CD4-positive, CD25-positive, alpha-beta regulatory T cell (primary cell): Measurements from ENCODE around the gene AIM2. TPM values are rescaled to one million over a fixed set of nuclear protein-coding genes. Genes with fewer than 3 reads are reported as not detected.
"Not testable (repeated sequence)": the region's sequence is repeated elsewhere in the genome, so short reads cannot be mapped to it uniquely, and the experiment has no call there.

ENCODE experiments used
- ATAC-seq, 2 donors: fragments of 150-1000 bp; cut with Tn5 transposase; one replicate each; pipeline ENCODE4 v1.10.0; 2021; ENCODE audit warnings: low read depth in 2 of 2, moderate number of reproducible peaks in 2 of 2, moderate library complexity in 1 of 2
- DNase-seq, 3 donors: peaks; one replicate each; pipeline versions ENCODE4 v3.0.0 to v3.0.0-alpha.2; 2012 to 2022; ENCODE audit warnings: mixed read lengths in 1 of 3
- H3K27ac ChIP-seq: one replicate; pipeline ENCODE4 v1.7.0; 2013; ENCODE audit warnings: mild to moderate bottlenecking, low read length; ENCODE audit not compliant: insufficient read depth, poor library complexity, severe bottlenecking
- H3K27me3 ChIP-seq: one replicate; pipeline ENCODE4 v1.7.0; 2013; ENCODE audit warnings: low read length; ENCODE audit not compliant: control insufficient read depth, insufficient read depth
- H3K36me3 ChIP-seq: one replicate; pipeline ENCODE4 v1.7.0; 2013; ENCODE audit warnings: mild to moderate bottlenecking, low read length, moderate library complexity; ENCODE audit not compliant: control insufficient read depth, insufficient read depth
- H3K4me1 ChIP-seq: 2 replicates; pipeline ENCODE4 v1.7.0; 2013; ENCODE audit warnings: mild to moderate bottlenecking, low read length; ENCODE audit not compliant: insufficient read depth, control insufficient read depth, poor library complexity, severe bottlenecking
- H3K4me3 ChIP-seq: one replicate; pipeline ENCODE4 v1.7.0; 2013; ENCODE audit warnings: low read depth, mild to moderate bottlenecking, low read length, moderate library complexity
- H3K9me3 ChIP-seq, 2 experiments: 1 replicate in 1 of 2; 2 replicates in 1 of 2; pipeline ENCODE4 v1.7.0; 2013; ENCODE audit warnings: low read length in 2 of 2, mild to moderate bottlenecking in 1 of 2, moderate library complexity in 1 of 2; ENCODE audit not compliant: control insufficient read depth in 2 of 2
- H3K27ac Mint-ChIP-seq, 3 donors: one replicate each; pipeline ENCODE4 v1.8.0; 2020 to 2022; ENCODE audit warnings: mild to moderate bottlenecking in 3 of 3, mixed read lengths in 3 of 3, moderate library complexity in 2 of 3
- H3K27me3 Mint-ChIP-seq: one replicate; pipeline ENCODE4 v1.8.0; 2022; ENCODE audit warnings: mild to moderate bottlenecking, mixed read lengths
- H3K36me3 Mint-ChIP-seq: one replicate; pipeline ENCODE4 v1.8.0; 2020; ENCODE audit warnings: mixed read lengths
- H3K4me1 Mint-ChIP-seq, 4 donors: one replicate each; pipeline ENCODE4 v1.8.0; 2020 to 2022; ENCODE audit warnings: mixed read lengths in 4 of 4, mild to moderate bottlenecking in 1 of 4
- H3K4me3 Mint-ChIP-seq, 4 donors: one replicate each; pipeline ENCODE4 v1.8.0; 2020 to 2022; ENCODE audit warnings: mild to moderate bottlenecking in 4 of 4, mixed read lengths in 4 of 4, moderate library complexity in 3 of 4
- H3K9me3 Mint-ChIP-seq, 7 donors: one replicate each; pipeline ENCODE4 v1.8.0; 2020 to 2022; ENCODE audit warnings: mixed read lengths in 7 of 7, mild to moderate bottlenecking in 3 of 7, moderate library complexity in 2 of 7
- polyA plus RNA-seq, 4 donors: library from polyadenylated mRNA; unstranded; fragments of 300-500 nt; fragmentation: Illumina TruSeq; gene quantifications; one replicate each; pipeline ENCODE4 v1.2.3, GENCODE V29; 2021
- total RNA-seq: library from RNA; stranded (reverse); gene quantifications from one replicate; pipeline ENCODE4 v1.2.3, GENCODE V29; 2022

Gene AIM2
- total and polyA plus RNA-seq, 5 donors from 2014 or later = 6.2 to 13.5 (median 7.4) TPM

DNA sequence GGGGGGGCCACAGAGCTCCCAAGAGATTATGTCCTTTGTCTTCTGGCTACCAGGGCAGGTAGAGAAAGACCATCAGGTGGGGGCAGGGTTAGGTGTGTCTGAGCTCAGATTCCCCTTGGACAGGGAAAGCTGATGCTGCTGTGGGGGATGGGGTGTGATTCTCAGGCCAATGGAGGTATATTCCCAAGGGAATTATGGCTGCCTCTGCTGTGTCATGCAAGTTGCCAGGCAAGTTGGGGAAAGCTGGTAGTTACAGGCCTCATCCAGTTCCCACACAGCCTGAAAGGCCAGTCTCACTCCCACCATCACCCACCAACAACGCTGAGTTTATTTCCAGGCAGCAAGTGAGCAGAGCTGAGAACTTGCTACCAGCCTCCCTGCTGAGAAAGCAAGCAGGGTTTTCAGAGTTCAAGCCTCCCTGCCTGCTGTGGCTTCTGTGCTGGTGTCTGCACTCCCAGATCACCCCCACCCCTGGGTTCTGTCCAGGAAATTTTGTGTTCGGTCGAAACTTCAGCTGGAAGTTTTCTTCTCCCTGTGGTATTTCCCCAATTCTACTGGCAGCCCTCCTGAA lies 45.6 kb downstream of the AIM2 start:
- peaks cover 91% of the 10 kb centered on the region for H3K36me3 ChIP-seq
- no peak overlapping the region for H3K4me3 ChIP-seq
- Mint-ChIP-seq H3K4me3 (peak overlapping the region in 1 of 4 donors; percentile 33), H3K9me3 (peaks cover 0 to 10% (median 0%) of the 10 kb centered on the region in 7 donors), H3K27ac (peak overlapping the region in 2 of 3 donors; percentile 70 to 82), H3K36me3 (peaks cover 86% of the 10 kb centered on the region), H3K4me1 (peaks cover 40 to 77% (median 61%) of the 10 kb centered on the region in 4 donors), H3K27me3 (no peaks in the 10 kb centered on the region)
- DNase-seq (no peak), ATAC-seq (no peak)
- no peak overlapping the region for H3K27ac ChIP-seq
- no peaks in the 10 kb centered on the region for H3K27me3 ChIP-seq
- peaks cover 0 to 1% of the 10 kb centered on the region in 2 experiments for H3K9me3 ChIP-seq
- peaks cover 22% of the 10 kb centered on the region for H3K4me1 ChIP-seq

DNA sequence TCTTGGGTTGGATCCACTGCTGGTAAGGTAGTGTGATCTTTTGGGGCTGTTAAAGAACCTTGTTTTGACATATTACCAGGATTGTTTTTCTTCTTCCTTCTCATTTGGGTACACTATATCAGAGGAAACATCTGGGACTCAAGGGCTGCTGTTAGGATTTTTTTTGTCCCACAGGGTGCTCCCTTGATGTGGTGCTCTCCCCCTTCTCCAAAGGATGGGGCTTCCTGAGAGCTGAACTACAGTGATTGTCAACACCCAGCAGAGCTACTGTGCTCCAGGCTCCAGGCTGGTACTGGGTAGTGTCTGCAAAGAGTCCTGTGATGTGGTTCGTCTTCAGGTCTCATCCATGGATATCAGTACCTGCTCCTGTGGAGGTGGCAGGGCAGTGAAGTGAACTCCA lies 46.3 kb downstream of the AIM2 start:
- Histone ChIP-seq H3K9me3 (peaks cover 0 to 1% of the 10 kb centered on the region in 2 experiments), H3K27ac (no peak overlapping the region), H3K27me3 (no peaks in the 10 kb centered on the region), H3K36me3 (peaks cover 90% of the 10 kb centered on the region), H3K4me1 (peaks cover 24% of the 10 kb centered on the region), H3K4me3 (no peak overlapping the region)
- H3K27ac Mint-ChIP-seq = peak overlapping the region; percentile 55 to 82 (median 76)
- peaks cover 84% of the 10 kb centered on the region for H3K36me3 Mint-ChIP-seq
- peak overlapping the region in 3 of 4 donors; percentile 15 to 66 (median 51) for H3K4me3 Mint-ChIP-seq
- H3K27me3 Mint-ChIP-seq = no peaks in the 10 kb centered on the region
- H3K4me1 Mint-ChIP-seq = peaks cover 39 to 78% (median 61%) of the 10 kb centered on the region in 4 donors
- peaks cover 0 to 10% (median 0%) of the 10 kb centered on the region in 7 donors for H3K9me3 Mint-ChIP-seq
- DNase-seq (no peak), ATAC-seq (no peak)

- Mint-ChIP-seq H3K27ac (peak overlapping the region; percentile 34 to 72 (median 34)), H3K4me3 (peak overlapping the region; percentile 47 to 88 (median 71)), H3K4me1 (peaks cover 52 to 82% (median 66%) of the 10 kb centered on the region in 4 donors), H3K36me3 (peaks cover 71% of the 10 kb centered on the region)
- H3K36me3 ChIP-seq = peaks cover 80% of the 10 kb centered on the region
- not testable (repeated sequence) for H3K9me3 Mint-ChIP-seq, H3K9me3 ChIP-seq, ATAC-seq, H3K27me3 ChIP-seq, DNase-seq, H3K27ac ChIP-seq, H3K27me3 Mint-ChIP-seq
- H3K4me1 ChIP-seq = peaks cover 40% of the 10 kb centered on the region
- H3K4me3 ChIP-seq = peak overlapping the region; percentile 66
Measured at GRCh38 chr1:159026841-159027240, 49.7 kb downstream of the AIM2 start.

DNA sequence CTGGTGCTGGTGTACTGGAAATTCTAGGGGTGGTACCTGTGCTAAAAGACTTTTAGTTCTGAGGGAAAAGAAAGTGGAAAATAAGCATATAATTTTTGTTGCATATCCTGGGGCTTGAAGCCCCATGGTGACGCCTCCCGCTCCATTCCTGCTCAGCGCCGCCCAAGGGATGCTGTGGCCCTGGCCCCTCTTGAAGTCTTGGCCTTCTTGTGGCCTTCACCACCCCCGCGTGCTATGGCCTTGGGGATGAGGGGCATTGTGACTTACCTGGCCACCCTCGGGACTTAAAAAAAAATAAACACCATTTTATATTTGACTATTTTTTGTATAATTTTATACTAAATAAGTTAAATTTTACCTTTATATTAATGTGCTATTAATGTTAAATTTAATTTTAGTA lies 51.5 kb downstream of the AIM2 start:
- no peak for DNase-seq
- no peak overlapping the region for H3K4me3 ChIP-seq
- H3K27me3 ChIP-seq = no peaks in the 10 kb centered on the region
- no peak overlapping the region for H3K27ac ChIP-seq
- Mint-ChIP-seq H3K36me3 (peaks cover 73% of the 10 kb centered on the region), H3K9me3 (peaks cover 0 to 7% (median 0%) of the 10 kb centered on the region in 7 donors), H3K27me3 (no peaks in the 10 kb centered on the region), H3K27ac (peak overlapping the region in 1 of 3 donors; percentile 72), H3K4me1 (peaks cover 54 to 87% (median 71%) of the 10 kb centered on the region in 4 donors), H3K4me3 (peak overlapping the region in 1 of 4 donors; percentile 4)
- ATAC-seq = no peak
- peaks cover 79% of the 10 kb centered on the region for H3K36me3 ChIP-seq
- H3K9me3 ChIP-seq = peaks cover 0 to 1% of the 10 kb centered on the region in 2 experiments
- peaks cover 34% of the 10 kb centered on the region for H3K4me1 ChIP-seq

DNA sequence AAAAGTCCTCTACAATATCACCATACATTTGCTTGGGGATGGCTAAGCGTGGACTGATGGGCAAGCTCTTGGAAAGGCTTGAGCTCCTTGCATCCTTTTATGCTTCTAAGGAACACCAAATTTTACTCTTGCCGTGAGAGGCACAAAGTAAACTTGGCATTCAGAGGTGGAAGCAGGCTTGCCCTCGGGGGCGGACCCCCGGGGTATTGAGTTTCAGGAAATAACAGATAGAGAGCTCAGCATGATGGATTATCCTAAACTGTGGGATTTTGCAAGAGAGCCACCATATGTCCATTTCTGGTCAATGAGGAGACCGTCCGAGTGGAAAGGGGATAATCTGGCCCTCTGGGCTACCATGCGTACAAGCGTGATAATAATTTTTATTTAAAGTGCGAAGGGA lies 52.8 kb downstream of the AIM2 start:
- no peaks in the 10 kb centered on the region for H3K9me3 ChIP-seq
- DNase-seq = no peak
- ATAC-seq = no peak
- peaks cover 77% of the 10 kb centered on the region for H3K36me3 ChIP-seq
- H3K27me3 ChIP-seq = no peaks in the 10 kb centered on the region
- Mint-ChIP-seq H3K9me3 (no peaks in the 10 kb centered on the region), H3K4me1 (peaks cover 53 to 86% (median 72%) of the 10 kb centered on the region in 4 donors), H3K4me3 (no peak overlapping the region), H3K36me3 (peaks cover 70% of the 10 kb centered on the region), H3K27ac (no peak overlapping the region), H3K27me3 (no peaks in the 10 kb centered on the region)
- peaks cover 37% of the 10 kb centered on the region for H3K4me1 ChIP-seq
- no peak overlapping the region for H3K27ac ChIP-seq
- H3K4me3 ChIP-seq = no peak overlapping the region

DNA sequence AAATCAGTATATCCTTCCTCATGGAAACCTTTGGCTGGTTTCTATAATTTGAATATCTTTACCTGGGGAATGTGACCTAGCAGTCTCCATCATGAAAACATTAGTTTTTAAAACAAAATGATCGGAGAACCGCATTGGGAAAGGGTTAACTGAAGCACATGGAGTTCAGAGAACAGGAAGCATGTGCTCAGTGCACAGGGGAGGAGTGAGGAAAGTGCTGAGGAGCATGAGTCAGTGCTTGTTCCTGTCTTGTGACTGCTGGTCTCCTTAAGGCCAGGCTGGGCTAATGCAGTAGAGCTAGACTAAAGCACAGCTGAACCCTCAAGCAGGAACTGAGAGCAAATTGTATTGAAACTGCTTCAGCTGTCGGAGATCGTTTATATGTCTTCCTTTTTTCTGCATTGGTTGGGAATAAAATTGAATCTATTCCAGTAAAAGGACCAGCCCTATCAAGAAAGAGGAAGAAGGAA lies 61.1 kb downstream of the AIM2 start:
- Mint-ChIP-seq H3K4me3 (peak overlapping the region; percentile 74 to 95 (median 86)), H3K9me3 (peaks cover 0 to 3% (median 0%) of the 10 kb centered on the region in 7 donors), H3K27ac (peak overlapping the region; percentile 77 to 89 (median 87)), H3K36me3 (peaks cover 55% of the 10 kb centered on the region), H3K27me3 (no peaks in the 10 kb centered on the region), H3K4me1 (peaks cover 36 to 74% (median 58%) of the 10 kb centered on the region in 4 donors)
- Histone ChIP-seq H3K4me3 (peak overlapping the region; percentile 100), H3K36me3 (peaks cover 50% of the 10 kb centered on the region), H3K4me1 (peaks cover 60% of the 10 kb centered on the region), H3K27ac (peak overlapping the region; percentile 87), H3K27me3 (no peaks in the 10 kb centered on the region), H3K9me3 (no peaks in the 10 kb centered on the region)
- DNase-seq (peak; percentile 55 to 92 (median 60)), ATAC-seq (peak; percentile 99)

DNA sequence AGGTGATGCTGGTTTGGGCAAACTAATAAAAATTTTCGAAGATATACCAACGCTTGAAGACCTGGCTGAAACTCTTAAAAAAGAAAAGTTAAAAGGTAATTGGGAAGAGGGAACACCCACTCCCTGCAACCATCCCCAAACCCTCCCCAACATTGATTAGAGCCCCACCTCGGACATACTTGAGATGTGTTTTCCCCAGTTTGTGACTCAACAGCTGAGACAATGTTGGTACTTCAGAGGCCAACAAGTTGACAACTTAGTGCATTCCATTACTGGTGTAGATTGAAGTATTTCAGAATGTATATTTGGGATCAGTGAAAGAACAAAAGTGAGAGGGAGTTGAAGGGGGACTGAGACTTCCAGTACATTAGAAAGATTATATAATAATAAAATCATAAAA lies 61.7 kb downstream of the AIM2 start:
- no peaks in the 10 kb centered on the region for H3K27me3 Mint-ChIP-seq
- Histone ChIP-seq H3K4me1 (peaks cover 55% of the 10 kb centered on the region), H3K9me3 (no peaks in the 10 kb centered on the region), H3K27me3 (no peaks in the 10 kb centered on the region), H3K4me3 (peak overlapping the region; percentile 100), H3K36me3 (peaks cover 44% of the 10 kb centered on the region), H3K27ac (peak overlapping the region; percentile 87)
- H3K4me3 Mint-ChIP-seq = peak overlapping the region; percentile 84 to 97 (median 96)
- DNase-seq (no peak), ATAC-seq (no peak)
- peaks cover 36 to 68% (median 52%) of the 10 kb centered on the region in 4 donors for H3K4me1 Mint-ChIP-seq
- H3K36me3 Mint-ChIP-seq = peaks cover 55% of the 10 kb centered on the region
- H3K27ac Mint-ChIP-seq = peak overlapping the region; percentile 76 to 96 (median 87)
- H3K9me3 Mint-ChIP-seq = peaks cover 0 to 3% (median 0%) of the 10 kb centered on the region in 7 donors
